Fibroblast of lung (primary cell): ENCODE measurements around the gene HDAC8. TPM values are rescaled to one million over a fixed set of nuclear protein-coding genes. Genes with fewer than 3 reads are reported as not detected.

Source experiments
- DNase-seq, 2 donors: peaks; one replicate each; pipeline versions ENCODE4 v3.0.0 to v3.0.0-alpha.2; 2010; ENCODE audit warnings: low read depth in 2 of 2
- H2AFZ ChIP-seq: 2 replicates; pipeline ENCODE4 v1.5.1; 2012; ENCODE audit warnings: low read length, control low read depth, inconsistent platforms
- H3K27ac ChIP-seq: 2 replicates; pipeline ENCODE4 v1.5.1; 2011; ENCODE audit warnings: low read length, control low read depth; ENCODE audit not compliant: insufficient read depth
- H3K27me3 ChIP-seq: 2 replicates; pipeline ENCODE4 v1.5.1; 2011; ENCODE audit warnings: mild to moderate bottlenecking, low read length; ENCODE audit not compliant: control insufficient read depth, insufficient read depth
- H3K36me3 ChIP-seq: 2 replicates; pipeline ENCODE4 v1.5.1; 2011; ENCODE audit warnings: low read length; ENCODE audit not compliant: control insufficient read depth, insufficient read depth
- H3K4me1 ChIP-seq: 2 replicates; pipeline ENCODE4 v1.5.1; 2011; ENCODE audit warnings: low read length; ENCODE audit not compliant: control insufficient read depth, insufficient read depth; ENCODE audit errors: extremely low read depth
- H3K4me2 ChIP-seq: 2 replicates; pipeline ENCODE4 v1.5.1; 2011; ENCODE audit warnings: low read length, control low read depth; ENCODE audit not compliant: insufficient read depth; ENCODE audit errors: extremely low read depth
- H3K4me3 ChIP-seq, 4 experiments: fragments of 200-600 bp in 1 of 4; sonication (generic) in 1 of 4; replicated peaks in 1 of 4; 2 replicates each; pipeline ENCODE4 v1.5.1; 2011 to 2016; ENCODE audit warnings: low read length in 4 of 4, low read depth in 3 of 4, mild to moderate bottlenecking in 3 of 4, control low read depth in 2 of 4, inconsistent platforms in 1 of 4, mixed read lengths in 1 of 4; ENCODE audit not compliant: insufficient read depth in 1 of 4; ENCODE audit errors: control extremely low read depth in 1 of 4
- H3K79me2 ChIP-seq: 2 replicates; pipeline ENCODE4 v1.5.1; 2012; ENCODE audit warnings: mild to moderate bottlenecking, low read length, inconsistent platforms; ENCODE audit not compliant: control insufficient read depth, insufficient read depth
- H3K9ac ChIP-seq: 2 replicates; pipeline ENCODE4 v1.5.1; 2011; ENCODE audit warnings: mild to moderate bottlenecking, low read length, control low read depth; ENCODE audit not compliant: insufficient read depth
- H3K9me3 ChIP-seq: 2 replicates; pipeline ENCODE4 v1.5.1; 2012; ENCODE audit warnings: low read depth, low read length; ENCODE audit not compliant: control insufficient read depth, insufficient read depth
- H4K20me1 ChIP-seq: 2 replicates; pipeline ENCODE4 v1.5.1; 2011; ENCODE audit warnings: low read length; ENCODE audit not compliant: control insufficient read depth, insufficient read depth; ENCODE audit errors: extremely low read depth
- EZH2 ChIP-seq: IDR thresholded peaks from 2 replicates; pipeline ENCODE4 v1.5.1; 2012; ENCODE audit warnings: low read length, control low read depth, mild to moderate bottlenecking; ENCODE audit errors: missing control alignments
- polyA plus RNA-seq, 2 donors: library from polyadenylated mRNA; depleted of rRNA in 1 of 2; stranded (reverse) in 1 of 2; unstranded in 1 of 2; fragments of >200 nt; gene quantifications; 2 replicates each; pipeline ENCODE4 v1.2.1, GENCODE V29; 2011 to 2012; ENCODE audit warnings: missing spikeins in 1 of 2
- total RNA-seq: library from RNA; depleted of rRNA; stranded (reverse); fragments of >200 nt; gene quantifications from 2 replicates; pipeline ENCODE4 v1.2.1, GENCODE V29; 2014
- TF ChIP-seq, protein P1 (sequence below), 2 donors: IDR thresholded peaks in 1 of 2; conservative IDR thresholded peaks in 1 of 2; 1 replicate in 1 of 2; 2 replicates in 1 of 2; pipeline ENCODE4 v1.5.1; 2011 to 2012; ENCODE audit warnings: low read length in 2 of 2, control low read depth in 1 of 2, inconsistent platforms in 1 of 2, low read depth in 1 of 2, mild to moderate bottlenecking in 1 of 2

HDAC8 gene
- total and polyA plus RNA-seq, 2 donors (not counting 1 experiment from before 2014, with no cell fraction given) = 25.9 TPM

- H3K9me3 ChIP-seq = no peaks in the 10 kb centered on the region
- no peak overlapping the region for H3K4me2 ChIP-seq
- no peak overlapping the region for H2AFZ ChIP-seq
- no peak for DNase-seq
- H3K36me3 ChIP-seq = no peaks in the 10 kb centered on the region
- H3K4me3 ChIP-seq = no peak overlapping the region
- H3K27ac ChIP-seq = no peak overlapping the region
- H3K79me2 ChIP-seq = no peaks in the 10 kb centered on the region
- no peaks in the 10 kb centered on the region for H3K27me3 ChIP-seq
- no peak overlapping the region for H3K9ac ChIP-seq
- no peak for TF ChIP-seq EZH2
- TF ChIP-seq, protein P1, sequence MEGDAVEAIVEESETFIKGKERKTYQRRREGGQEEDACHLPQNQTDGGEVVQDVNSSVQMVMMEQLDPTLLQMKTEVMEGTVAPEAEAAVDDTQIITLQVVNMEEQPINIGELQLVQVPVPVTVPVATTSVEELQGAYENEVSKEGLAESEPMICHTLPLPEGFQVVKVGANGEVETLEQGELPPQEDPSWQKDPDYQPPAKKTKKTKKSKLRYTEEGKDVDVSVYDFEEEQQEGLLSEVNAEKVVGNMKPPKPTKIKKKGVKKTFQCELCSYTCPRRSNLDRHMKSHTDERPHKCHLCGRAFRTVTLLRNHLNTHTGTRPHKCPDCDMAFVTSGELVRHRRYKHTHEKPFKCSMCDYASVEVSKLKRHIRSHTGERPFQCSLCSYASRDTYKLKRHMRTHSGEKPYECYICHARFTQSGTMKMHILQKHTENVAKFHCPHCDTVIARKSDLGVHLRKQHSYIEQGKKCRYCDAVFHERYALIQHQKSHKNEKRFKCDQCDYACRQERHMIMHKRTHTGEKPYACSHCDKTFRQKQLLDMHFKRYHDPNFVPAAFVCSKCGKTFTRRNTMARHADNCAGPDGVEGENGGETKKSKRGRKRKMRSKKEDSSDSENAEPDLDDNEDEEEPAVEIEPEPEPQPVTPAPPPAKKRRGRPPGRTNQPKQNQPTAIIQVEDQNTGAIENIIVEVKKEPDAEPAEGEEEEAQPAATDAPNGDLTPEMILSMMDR (conservative IDR thresholded peaks at IDR 0.05 in 1 of 2, IDR thresholded peaks at IDR 0.05 in 1 of 2; ENCODE audit: low read depth in 1 of 2, low read length in 2 of 2) = no peak
- no peaks in the 10 kb centered on the region for H4K20me1 ChIP-seq
- H3K4me1 ChIP-seq = no peaks in the 10 kb centered on the region
Observed at GRCh38 chrX:72366178-72366577, 206.5 kb downstream of the HDAC8 start.

DNA sequence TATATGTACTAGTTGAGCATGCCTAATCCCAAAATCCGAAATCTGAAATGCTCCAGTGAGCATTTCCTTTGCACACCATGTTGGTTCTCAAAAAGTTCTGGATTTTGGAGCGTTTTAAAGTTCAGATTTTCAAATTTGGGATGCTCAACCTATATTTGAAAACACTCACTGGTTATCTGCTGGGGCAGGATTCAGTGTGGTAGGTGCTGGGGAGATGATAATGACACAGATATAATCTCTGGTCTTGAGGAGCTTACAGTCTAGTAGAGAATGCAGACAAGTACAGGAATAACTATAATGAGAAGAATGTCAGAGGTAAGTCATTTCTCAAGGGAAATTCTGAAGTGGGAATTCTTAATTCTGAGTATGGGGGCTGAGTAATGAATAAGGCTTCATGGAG, 207.5 kb downstream of the HDAC8 start:
- no peaks in the 10 kb centered on the region for H3K9me3 ChIP-seq
- H3K79me2 ChIP-seq = no peaks in the 10 kb centered on the region
- no peak for TF ChIP-seq EZH2
- TF ChIP-seq, protein P1 (conservative IDR thresholded peaks at IDR 0.05 in 1 of 2, IDR thresholded peaks at IDR 0.05 in 1 of 2; ENCODE audit: low read depth in 1 of 2, low read length in 2 of 2) = no peak
- no peaks in the 10 kb centered on the region for H3K36me3 ChIP-seq
- H3K9ac ChIP-seq = no peak overlapping the region
- H3K4me2 ChIP-seq = no peak overlapping the region
- H3K4me3 ChIP-seq = no peak overlapping the region
- DNase-seq = no peak
- H3K4me1 ChIP-seq = no peaks in the 10 kb centered on the region
- no peak overlapping the region for H3K27ac ChIP-seq
- H4K20me1 ChIP-seq = no peaks in the 10 kb centered on the region
- no peaks in the 10 kb centered on the region for H3K27me3 ChIP-seq
- H2AFZ ChIP-seq = no peak overlapping the region

DNA sequence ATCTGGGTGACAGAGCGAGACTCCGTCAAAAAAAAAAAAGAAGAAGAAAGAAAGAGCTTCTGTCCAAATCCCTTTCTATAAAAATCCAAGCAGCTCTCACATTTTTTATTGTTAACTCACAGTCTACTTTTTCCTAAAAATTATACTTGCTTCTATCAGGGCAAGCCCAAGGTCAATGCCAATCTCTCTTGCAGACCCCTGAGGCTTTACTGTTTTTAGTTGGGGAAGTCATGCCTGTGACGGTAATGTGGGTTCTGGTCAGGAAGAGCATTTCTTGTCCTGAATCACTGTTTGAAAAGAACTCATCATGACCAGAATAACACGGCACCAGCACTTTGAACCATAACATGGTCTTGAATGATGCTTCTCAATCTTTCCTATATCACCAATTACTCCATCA, 212.3 kb downstream of the HDAC8 start:
- no peak overlapping the region for H3K27ac ChIP-seq
- H3K4me3 ChIP-seq = no peak overlapping the region
- no peaks in the 10 kb centered on the region for H3K9me3 ChIP-seq
- no peak overlapping the region for H3K4me2 ChIP-seq
- H3K4me1 ChIP-seq = no peaks in the 10 kb centered on the region
- no peak for DNase-seq
- no peak for TF ChIP-seq EZH2
- TF ChIP-seq, protein P1 (conservative IDR thresholded peaks at IDR 0.05 in 1 of 2, IDR thresholded peaks at IDR 0.05 in 1 of 2; ENCODE audit: low read depth in 1 of 2, low read length in 2 of 2) = no peak
- H3K79me2 ChIP-seq = no peaks in the 10 kb centered on the region
- H3K27me3 ChIP-seq = no peaks in the 10 kb centered on the region
- no peaks in the 10 kb centered on the region for H4K20me1 ChIP-seq
- H3K36me3 ChIP-seq = no peaks in the 10 kb centered on the region
- H3K9ac ChIP-seq = no peak overlapping the region
- H2AFZ ChIP-seq = no peak overlapping the region
